GM23338 (cell line): Measurements from ENCODE around the gene CNOT10. TPM values are rescaled to one million over a fixed set of nuclear protein-coding genes. Genes with fewer than 3 reads are reported as not detected.

Experiments
- ATAC-seq: fragments of 200-7000 bp; cut with Tn5 transposase; 3 replicates; pipeline ENCODE4 v1.9.1; 2020
- DNase-seq: peaks from one replicate; pipeline ENCODE4 v3.0.0-alpha.2; 2015; ENCODE audit warnings: low spot score
- H2AFZ ChIP-seq: fragments of 200-600 bp; sonication (generic); 2 replicates; pipeline ENCODE4 v1.8.0; 2016; ENCODE audit warnings: antibody characterized with exemption, mild to moderate bottlenecking, moderate library complexity
- H3F3A ChIP-seq: fragments of 200-600 bp; sonication (generic); replicated peaks from 2 replicates; pipeline ENCODE4 v1.8.0; 2017; ENCODE audit warnings: antibody characterized with exemption, mixed run types, low read depth
- H3K27ac ChIP-seq: fragments of 200-600 bp; sonication (generic); 2 replicates; pipeline ENCODE4 v1.6.1; 2016; ENCODE audit warnings: low read depth
- H3K27me3 ChIP-seq: fragments of 200-600 bp; sonication (generic); 2 replicates; pipeline ENCODE4 v1.8.0; 2016; ENCODE audit warnings: mild to moderate bottlenecking, mixed run types, moderate library complexity; ENCODE audit not compliant: insufficient read depth
- H3K36me3 ChIP-seq: fragments of 200-600 bp; sonication (generic); 2 replicates; pipeline ENCODE4 v1.8.0; 2016; ENCODE audit warnings: mild to moderate bottlenecking; ENCODE audit not compliant: insufficient read depth
- H3K4me1 ChIP-seq: fragments of 200-600 bp; sonication (generic); 2 replicates; pipeline ENCODE4 v1.8.0; 2016; ENCODE audit warnings: mild to moderate bottlenecking, moderate library complexity; ENCODE audit not compliant: insufficient read depth
- H3K4me2 ChIP-seq: fragments of 200-600 bp; sonication (generic); 2 replicates; pipeline ENCODE4 v1.7.1; 2017; ENCODE audit warnings: mixed run types
- H3K4me3 ChIP-seq: fragments of 200-600 bp; sonication (generic); 2 replicates; pipeline ENCODE4 v1.6.1; 2016; ENCODE audit warnings: mixed run types
- H3K79me2 ChIP-seq: fragments of 200-600 bp; sonication (generic); replicated peaks from 2 replicates; pipeline ENCODE4 v1.8.0; 2017; ENCODE audit warnings: mild to moderate bottlenecking; ENCODE audit not compliant: insufficient read depth
- H3K9me2 ChIP-seq: fragments of 200-600 bp; sonication (generic); 2 replicates; pipeline ENCODE4 v1.8.0; 2017; ENCODE audit not compliant: insufficient read depth
- H4K20me1 ChIP-seq: fragments of 200-600 bp; sonication (generic); replicated peaks from 2 replicates; pipeline ENCODE4 v1.8.0; 2017; ENCODE audit warnings: mild to moderate bottlenecking; ENCODE audit not compliant: insufficient read depth
- H3K27ac Mint-ChIP-seq: 2 replicates; pipeline ENCODE4 v1.8.0; 2020; ENCODE audit warnings: inconsistent platforms, mild to moderate bottlenecking, moderate library complexity, mixed read lengths
- H3K27me3 Mint-ChIP-seq: 3 replicates; pipeline ENCODE4 v1.8.0; 2022; ENCODE audit warnings: low read depth, mild to moderate bottlenecking, moderate library complexity, mixed read lengths, inconsistent platforms; ENCODE audit not compliant: insufficient read depth, poor library complexity
- H3K36me3 Mint-ChIP-seq: 3 replicates; pipeline ENCODE4 v1.8.0; 2021; ENCODE audit warnings: low read depth, mild to moderate bottlenecking, inconsistent platforms, moderate library complexity, mixed read lengths
- H3K4me1 Mint-ChIP-seq: 3 replicates; pipeline ENCODE4 v1.8.0; 2020; ENCODE audit warnings: mild to moderate bottlenecking, inconsistent platforms, mixed read lengths
- H3K4me3 Mint-ChIP-seq: 3 replicates; pipeline ENCODE4 v1.8.0; 2021; ENCODE audit warnings: moderate library complexity, mild to moderate bottlenecking, inconsistent platforms, mixed read lengths
- H3K9me3 Mint-ChIP-seq: 3 replicates; pipeline ENCODE4 v1.8.0; 2020; ENCODE audit warnings: moderate library complexity, mild to moderate bottlenecking, inconsistent platforms, mixed read lengths
- CREB1 ChIP-seq: fragments of 250-450 bp; sonication (Bioruptor Pico); IDR thresholded peaks from 2 replicates; pipeline ENCODE4 v1.5.0; 2020; ENCODE audit warnings: low read depth, mild to moderate bottlenecking, moderate library complexity
- EZH2 ChIP-seq: fragments of 200-600 bp; sonication (generic); IDR thresholded peaks from one replicate; pipeline ENCODE4 v1.8.0; 2017; ENCODE audit warnings: antibody characterized with exemption, mild to moderate bottlenecking, low read depth; ENCODE audit not compliant: unreplicated experiment
- EZH2phosphoT487 ChIP-seq: fragments of 200-600 bp; sonication (generic); IDR thresholded peaks from one replicate; pipeline ENCODE4 v1.8.1; 2018; ENCODE audit warnings: antibody characterized with exemption; ENCODE audit not compliant: unreplicated experiment
- JUNB ChIP-seq: IDR thresholded peaks from one replicate; pipeline ENCODE4 v1.6.1; 2016; ENCODE audit warnings: antibody characterized with exemption; ENCODE audit not compliant: unreplicated experiment
- NANOG ChIP-seq: IDR thresholded peaks from 2 replicates; pipeline ENCODE4 v1.6.1; 2016; ENCODE audit warnings: antibody characterized with exemption, borderline replicate concordance
- POLR2AphosphoS5 ChIP-seq: IDR thresholded peaks from 2 replicates; pipeline ENCODE4 v1.6.1; 2016; ENCODE audit warnings: antibody characterized with exemption, low read depth
- STAT1 ChIP-seq: IDR thresholded peaks from one replicate; pipeline ENCODE4 v1.6.1; 2016; ENCODE audit warnings: antibody characterized with exemption; ENCODE audit not compliant: unreplicated experiment
- ZNF114 ChIP-seq: fragments of 250-450 bp; sonication (Bioruptor Pico); IDR thresholded peaks from 2 replicates; pipeline ENCODE4 v1.5.0; 2020; ENCODE audit warnings: mild to moderate bottlenecking, moderate library complexity
- ZNF331 ChIP-seq: fragments of 250-450 bp; sonication (Bioruptor Pico); IDR thresholded peaks from 2 replicates; pipeline ENCODE4 v1.5.0; 2020; ENCODE audit warnings: low read depth, mild to moderate bottlenecking, moderate library complexity
- polyA plus RNA-seq: library from polyadenylated mRNA; unstranded; fragments of >200 nt; fragmentation: Nextera tagmentation; extraction: Ambion mirVana; gene quantifications from 2 replicates; pipeline ENCODE4 v1.2.1, GENCODE V29; 2016
- total RNA-seq: library from RNA; depleted of rRNA; stranded (reverse); fragments of >200 nt; shearing (Covaris generic); gene quantifications from 2 replicates; pipeline ENCODE4 v1.2.3, GENCODE V29; 2014
- TF ChIP-seq, protein P1 (sequence below): IDR thresholded peaks from 2 replicates; pipeline ENCODE4 v1.6.1; 2016; ENCODE audit warnings: antibody characterized with exemption
- TF ChIP-seq, protein P2 (sequence below): IDR thresholded peaks from one replicate; pipeline ENCODE4 v1.6.1; 2018; ENCODE audit warnings: antibody characterized with exemption; ENCODE audit not compliant: unreplicated experiment
- TF ChIP-seq, protein P3 (sequence below), 2 experiments: fragments of 200-600 bp in 1 of 2; sonication (generic) in 1 of 2; conservative IDR thresholded peaks; 2 replicates each; pipeline versions ENCODE4 v1.5.1 to v1.6.1; 2016 to 2017; ENCODE audit warnings: antibody characterized with exemption in 2 of 2, low read depth in 2 of 2, mild to moderate bottlenecking in 2 of 2, moderate library complexity in 1 of 2

The CNOT10 gene
- total and polyA plus RNA-seq, 2 experiments from 2014 or later, result 27.2 to 46.9 TPM

DNA sequence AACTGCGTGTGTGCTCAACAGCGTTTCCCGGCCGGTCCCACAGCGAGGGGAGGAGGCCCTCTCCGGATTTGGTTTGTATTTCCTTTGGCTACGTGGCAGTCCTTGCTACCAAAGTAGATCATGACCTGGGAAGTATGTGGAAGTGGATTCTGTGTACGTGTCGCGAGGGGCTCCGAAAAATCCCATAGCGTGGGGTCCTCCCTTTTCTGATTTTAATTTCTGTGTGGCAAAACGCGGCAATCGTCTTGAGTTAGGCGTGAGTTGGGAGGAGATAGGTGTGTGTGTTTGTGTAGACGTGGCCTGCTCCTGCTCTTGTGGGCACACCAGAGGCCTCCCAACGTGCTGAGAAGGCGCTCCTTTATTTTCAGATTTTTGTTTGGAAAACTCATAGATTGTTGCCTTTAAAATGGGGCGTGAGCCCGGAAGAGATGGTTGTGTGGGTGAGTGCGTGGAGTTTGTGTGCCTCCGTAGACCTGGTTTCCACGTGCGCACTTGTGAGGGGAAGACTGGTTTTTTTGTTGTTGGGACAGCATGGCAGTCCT is 134.1 kb downstream of the CNOT10 start (continued):
- TF ChIP-seq, protein P1, sequence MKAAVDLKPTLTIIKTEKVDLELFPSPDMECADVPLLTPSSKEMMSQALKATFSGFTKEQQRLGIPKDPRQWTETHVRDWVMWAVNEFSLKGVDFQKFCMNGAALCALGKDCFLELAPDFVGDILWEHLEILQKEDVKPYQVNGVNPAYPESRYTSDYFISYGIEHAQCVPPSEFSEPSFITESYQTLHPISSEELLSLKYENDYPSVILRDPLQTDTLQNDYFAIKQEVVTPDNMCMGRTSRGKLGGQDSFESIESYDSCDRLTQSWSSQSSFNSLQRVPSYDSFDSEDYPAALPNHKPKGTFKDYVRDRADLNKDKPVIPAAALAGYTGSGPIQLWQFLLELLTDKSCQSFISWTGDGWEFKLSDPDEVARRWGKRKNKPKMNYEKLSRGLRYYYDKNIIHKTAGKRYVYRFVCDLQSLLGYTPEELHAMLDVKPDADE, result no peak
- TF ChIP-seq JUNB (no peak), EZH2phosphoT487 (no peak), ZNF331 (CRISPR knock-in tag) (no peak), POLR2AphosphoS5 (no peak; the same call in 1 of the 2 replicates)

DNA sequence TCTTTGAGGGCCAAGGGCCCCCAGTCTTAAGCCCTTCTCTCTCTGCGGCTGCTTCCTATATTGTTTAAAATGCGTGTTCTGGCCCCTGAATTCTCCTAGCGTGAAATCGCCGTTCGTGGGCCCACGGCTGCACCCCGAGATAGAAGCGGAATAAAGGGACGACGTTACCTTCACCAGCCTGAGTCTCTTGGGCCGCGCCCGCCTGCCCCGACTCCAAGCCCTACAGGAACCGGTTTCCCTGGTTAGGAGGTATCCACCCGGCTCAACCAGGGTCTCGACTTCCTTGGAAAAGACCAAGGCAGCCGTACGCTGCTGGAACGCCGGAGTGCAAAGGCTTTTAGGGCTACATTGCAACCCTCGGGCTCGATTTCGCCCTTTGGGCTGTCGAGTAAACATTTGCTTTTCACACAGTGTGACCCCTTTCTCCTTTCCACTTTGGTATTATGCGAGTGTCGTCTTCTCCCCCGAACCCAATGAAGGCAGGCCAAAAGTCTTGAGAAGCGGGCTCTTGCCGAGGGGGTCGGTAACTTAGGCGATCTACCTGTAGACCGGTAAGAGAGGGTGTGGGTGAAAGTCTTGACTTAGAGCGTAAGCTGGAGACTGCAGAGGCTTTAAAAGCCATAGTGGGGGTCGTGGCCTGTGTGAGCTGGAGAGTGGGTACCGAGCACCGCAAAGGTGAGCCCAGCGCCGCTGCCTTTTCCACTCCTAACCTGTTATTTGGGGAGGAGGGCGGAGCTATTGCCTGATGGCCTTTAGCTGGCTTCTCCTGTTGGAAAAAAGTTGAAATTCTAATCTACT is 134.8 kb downstream of the CNOT10 start:
- TF ChIP-seq ZNF331 (CRISPR knock-in tag) (no peak), POLR2AphosphoS5 (peak; percentile 36), NANOG (no peak)
- Histone ChIP-seq H3K36me3 (peaks cover 26% of the 10 kb centered on the region), H4K20me1 (peaks cover 56% of the 10 kb centered on the region), H3K27me3 (no peaks in the 10 kb centered on the region), H3K9me2 (no peaks in the 10 kb centered on the region), H3K79me2 (peaks cover 96% of the 10 kb centered on the region), H2AFZ (no peak overlapping the region), H3K4me1 (peaks cover 38% of the 10 kb centered on the region), H3K27ac (peak overlapping the region; percentile 2; the same call in 1 of the 2 replicates), H3F3A (peaks cover 19% of the 10 kb centered on the region), H3K4me3 (peak overlapping the region; percentile 100), H3K4me2 (peak overlapping the region; percentile 89)
- peaks cover 34% of the 10 kb centered on the region for H3K4me1 Mint-ChIP-seq
- peaks cover 19% of the 10 kb centered on the region for H3K9me3 Mint-ChIP-seq
- peak overlapping the region; percentile 99 for H3K4me3 Mint-ChIP-seq
- ATAC-seq, result no peak; the same call in 2 of the 3 replicates
- peak overlapping the region; percentile 99 for H3K27ac Mint-ChIP-seq
- H3K27me3 Mint-ChIP-seq, result peaks cover 44% of the 10 kb centered on the region
- peak; percentile 53 for DNase-seq
- peaks cover 89% of the 10 kb centered on the region for H3K36me3 Mint-ChIP-seq

DNA sequence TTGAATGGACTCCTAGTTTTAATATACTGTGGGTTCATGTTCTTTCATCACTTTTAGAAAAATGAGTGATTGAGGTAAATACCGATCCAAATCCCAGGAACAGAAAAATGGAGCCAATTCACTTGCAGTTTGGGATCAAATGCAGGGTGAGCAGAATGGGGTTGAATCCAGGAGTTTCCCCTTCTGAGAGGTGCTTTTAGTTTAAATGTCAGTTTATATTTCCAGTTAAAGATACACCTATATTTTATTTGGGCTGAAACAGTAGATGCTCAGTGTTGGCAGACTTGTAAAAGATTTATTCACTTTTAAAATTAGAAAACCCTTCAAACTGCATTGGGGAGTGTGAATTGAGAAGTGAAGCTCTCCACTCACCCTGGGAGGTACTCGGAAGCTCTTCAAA is 135.4 kb downstream of the CNOT10 start:
- Mint-ChIP-seq H3K27ac (peak overlapping the region; percentile 99), H3K27me3 (peaks cover 42% of the 10 kb centered on the region), H3K9me3 (peaks cover 19% of the 10 kb centered on the region), H3K4me1 (peaks cover 34% of the 10 kb centered on the region), H3K36me3 (peaks cover 90% of the 10 kb centered on the region), H3K4me3 (peak overlapping the region; percentile 99)
- Histone ChIP-seq H3K27ac (peak overlapping the region; percentile 2; the same call in 1 of the 2 replicates), H3K4me2 (peak overlapping the region; percentile 89), H3K9me2 (no peaks in the 10 kb centered on the region), H3K4me1 (peaks cover 38% of the 10 kb centered on the region), H3K79me2 (peaks cover 96% of the 10 kb centered on the region), H2AFZ (no peak overlapping the region), H4K20me1 (peaks cover 62% of the 10 kb centered on the region), H3K4me3 (peak overlapping the region; percentile 100), H3F3A (peaks cover 20% of the 10 kb centered on the region), H3K27me3 (no peaks in the 10 kb centered on the region), H3K36me3 (peaks cover 26% of the 10 kb centered on the region)
- no peak for ATAC-seq
- no peak for DNase-seq
- TF ChIP-seq ZNF331 (CRISPR knock-in tag) (no peak), JUNB (no peak), STAT1 (no peak), NANOG (no peak), EZH2 (no peak), CREB1 (CRISPR knock-in tag) (no peak), ZNF114 (CRISPR knock-in tag) (no peak), EZH2phosphoT487 (no peak)
- TF ChIP-seq, protein P2, sequence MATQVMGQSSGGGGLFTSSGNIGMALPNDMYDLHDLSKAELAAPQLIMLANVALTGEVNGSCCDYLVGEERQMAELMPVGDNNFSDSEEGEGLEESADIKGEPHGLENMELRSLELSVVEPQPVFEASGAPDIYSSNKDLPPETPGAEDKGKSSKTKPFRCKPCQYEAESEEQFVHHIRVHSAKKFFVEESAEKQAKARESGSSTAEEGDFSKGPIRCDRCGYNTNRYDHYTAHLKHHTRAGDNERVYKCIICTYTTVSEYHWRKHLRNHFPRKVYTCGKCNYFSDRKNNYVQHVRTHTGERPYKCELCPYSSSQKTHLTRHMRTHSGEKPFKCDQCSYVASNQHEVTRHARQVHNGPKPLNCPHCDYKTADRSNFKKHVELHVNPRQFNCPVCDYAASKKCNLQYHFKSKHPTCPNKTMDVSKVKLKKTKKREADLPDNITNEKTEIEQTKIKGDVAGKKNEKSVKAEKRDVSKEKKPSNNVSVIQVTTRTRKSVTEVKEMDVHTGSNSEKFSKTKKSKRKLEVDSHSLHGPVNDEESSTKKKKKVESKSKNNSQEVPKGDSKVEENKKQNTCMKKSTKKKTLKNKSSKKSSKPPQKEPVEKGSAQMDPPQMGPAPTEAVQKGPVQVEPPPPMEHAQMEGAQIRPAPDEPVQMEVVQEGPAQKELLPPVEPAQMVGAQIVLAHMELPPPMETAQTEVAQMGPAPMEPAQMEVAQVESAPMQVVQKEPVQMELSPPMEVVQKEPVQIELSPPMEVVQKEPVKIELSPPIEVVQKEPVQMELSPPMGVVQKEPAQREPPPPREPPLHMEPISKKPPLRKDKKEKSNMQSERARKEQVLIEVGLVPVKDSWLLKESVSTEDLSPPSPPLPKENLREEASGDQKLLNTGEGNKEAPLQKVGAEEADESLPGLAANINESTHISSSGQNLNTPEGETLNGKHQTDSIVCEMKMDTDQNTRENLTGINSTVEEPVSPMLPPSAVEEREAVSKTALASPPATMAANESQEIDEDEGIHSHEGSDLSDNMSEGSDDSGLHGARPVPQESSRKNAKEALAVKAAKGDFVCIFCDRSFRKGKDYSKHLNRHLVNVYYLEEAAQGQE, result no peak
- TF ChIP-seq, protein P3, sequence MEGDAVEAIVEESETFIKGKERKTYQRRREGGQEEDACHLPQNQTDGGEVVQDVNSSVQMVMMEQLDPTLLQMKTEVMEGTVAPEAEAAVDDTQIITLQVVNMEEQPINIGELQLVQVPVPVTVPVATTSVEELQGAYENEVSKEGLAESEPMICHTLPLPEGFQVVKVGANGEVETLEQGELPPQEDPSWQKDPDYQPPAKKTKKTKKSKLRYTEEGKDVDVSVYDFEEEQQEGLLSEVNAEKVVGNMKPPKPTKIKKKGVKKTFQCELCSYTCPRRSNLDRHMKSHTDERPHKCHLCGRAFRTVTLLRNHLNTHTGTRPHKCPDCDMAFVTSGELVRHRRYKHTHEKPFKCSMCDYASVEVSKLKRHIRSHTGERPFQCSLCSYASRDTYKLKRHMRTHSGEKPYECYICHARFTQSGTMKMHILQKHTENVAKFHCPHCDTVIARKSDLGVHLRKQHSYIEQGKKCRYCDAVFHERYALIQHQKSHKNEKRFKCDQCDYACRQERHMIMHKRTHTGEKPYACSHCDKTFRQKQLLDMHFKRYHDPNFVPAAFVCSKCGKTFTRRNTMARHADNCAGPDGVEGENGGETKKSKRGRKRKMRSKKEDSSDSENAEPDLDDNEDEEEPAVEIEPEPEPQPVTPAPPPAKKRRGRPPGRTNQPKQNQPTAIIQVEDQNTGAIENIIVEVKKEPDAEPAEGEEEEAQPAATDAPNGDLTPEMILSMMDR (conservative IDR thresholded peaks at IDR 0.05; ENCODE audit: low read depth in 2 of 2), result no peak
- TF ChIP-seq, protein P1, result no peak
